Activated T-helper 1 cell treated with anti-CD3 and anti-CD28 coated beads, Interleukin-12 subunit alpha, Interleukin-12 subunit beta, Interleukin-2, Interleukin-4 antibody, amounts not matched to agents 30 ng/mL and 10 ng/mL and 1 ng/mL, durations not matched to agents 14 hours and 24 hours and 36 hours (primary cell): Measurements from ENCODE around the gene TNRC6A. TPM values are rescaled to one million over a fixed set of nuclear protein-coding genes. Genes with fewer than 3 reads are reported as not detected.
"Not testable (repeated sequence)": the region's sequence is repeated elsewhere in the genome, so short reads cannot be mapped to it uniquely, and the experiment has no call there.

Experiments used
- DNase-seq: peaks from one replicate; pipeline ENCODE4 v3.0.0; 2021; ENCODE audit warnings: low spot score
- H3K27ac Mint-ChIP-seq: one replicate; pipeline ENCODE4 v1.8.0; 2021; ENCODE audit warnings: mild to moderate bottlenecking, mixed read lengths
- H3K27me3 Mint-ChIP-seq: one replicate; pipeline ENCODE4 v1.8.0; 2022; ENCODE audit warnings: mild to moderate bottlenecking, moderate library complexity, mixed read lengths; ENCODE audit not compliant: insufficient read depth
- H3K36me3 Mint-ChIP-seq: one replicate; pipeline ENCODE4 v1.8.0; 2021; ENCODE audit warnings: low read depth, mixed read lengths
- H3K4me1 Mint-ChIP-seq: one replicate; pipeline ENCODE4 v1.8.0; 2021; ENCODE audit warnings: low read depth, mixed read lengths
- H3K4me3 Mint-ChIP-seq: one replicate; pipeline ENCODE4 v1.8.0; 2021; ENCODE audit warnings: mild to moderate bottlenecking, moderate library complexity, mixed read lengths
- H3K9me3 Mint-ChIP-seq: one replicate; pipeline ENCODE4 v1.8.0; 2021; ENCODE audit warnings: mixed read lengths
- intact Hi-C: fragments of 100-400 bp; cut with micrococcal nuclease; formaldehyde crosslinking; loops from one replicate; pipeline ENCODE4 v1.15.1; 2024
- total RNA-seq: library from RNA; stranded (reverse); gene quantifications from 2 replicates; pipeline ENCODE4 v1.2.3, GENCODE V29; 2022

Gene TNRC6A
- total RNA-seq, 1 donor from 2014 or later: 60.9 TPM

DNA sequence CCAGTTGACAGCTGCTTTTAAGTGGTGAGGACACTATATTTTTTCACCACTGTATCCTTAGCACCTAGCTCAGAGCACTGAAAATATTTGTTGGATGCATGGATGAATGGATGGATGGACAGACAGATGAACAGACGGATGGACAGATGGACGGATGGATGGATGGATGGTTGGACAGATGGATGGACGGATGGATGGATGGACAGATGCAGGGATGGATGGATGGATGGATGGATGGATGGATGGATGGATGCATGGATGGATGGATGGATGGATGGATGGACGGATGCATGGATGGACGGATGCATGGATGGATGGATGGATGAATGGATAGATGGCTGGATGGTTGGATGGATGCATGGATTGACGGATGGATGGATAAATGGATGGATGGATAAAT, 103.9 kb downstream of the TNRC6A start:
- Mint-ChIP-seq H3K4me1 (no peaks in the 10 kb centered on the region), H3K9me3 (no peaks in the 10 kb centered on the region), H3K27me3 (no peaks in the 10 kb centered on the region), H3K36me3 (no peaks in the 10 kb centered on the region), H3K4me3 (no peak overlapping the region), H3K27ac (no peak overlapping the region)
- intact Hi-C loops: loop anchor here (10.0 kb wide), 1 partner anchor 391 kb away; no protein-coding TSS in a partner anchor
- no peak for DNase-seq

- intact Hi-C loops: loop anchor here (10.0 kb wide), 1 partner anchor 390 kb away; no protein-coding TSS in a partner anchor
- H3K4me3 Mint-ChIP-seq: no peak overlapping the region
- DNase-seq: no peak
- no peaks in the 10 kb centered on the region for H3K36me3 Mint-ChIP-seq
- peaks cover 2% of the 10 kb centered on the region for H3K27me3 Mint-ChIP-seq
- H3K9me3 Mint-ChIP-seq: no peaks in the 10 kb centered on the region
- H3K4me1 Mint-ChIP-seq: no peaks in the 10 kb centered on the region
- H3K27ac Mint-ChIP-seq: no peak overlapping the region
These were observed 105.2 kb downstream of the TNRC6A start for GRCh38 chr16:24834459-24835335.

DNA sequence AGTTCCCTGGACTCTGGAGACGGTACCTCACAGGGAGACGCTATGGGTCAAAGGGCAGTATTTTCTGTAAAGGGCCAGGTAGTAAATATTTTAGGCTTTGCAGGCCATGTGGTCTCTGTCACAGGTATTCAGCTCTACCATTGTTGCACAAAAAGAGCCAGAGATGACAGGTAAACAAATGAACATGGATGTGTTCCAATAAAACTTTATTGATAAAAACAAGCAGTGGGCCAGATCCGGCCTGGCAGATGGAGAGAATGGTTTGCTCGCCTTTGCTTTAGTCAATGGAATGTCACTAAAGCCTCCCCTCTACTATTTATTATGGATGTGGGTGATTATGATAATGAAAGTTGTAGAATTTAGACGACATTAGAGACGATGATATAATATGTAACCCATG, 107.4 kb downstream of the TNRC6A start:
- peaks cover 4% of the 10 kb centered on the region for H3K27me3 Mint-ChIP-seq
- H3K4me3 Mint-ChIP-seq: no peak overlapping the region
- H3K4me1 Mint-ChIP-seq: no peaks in the 10 kb centered on the region

DNA sequence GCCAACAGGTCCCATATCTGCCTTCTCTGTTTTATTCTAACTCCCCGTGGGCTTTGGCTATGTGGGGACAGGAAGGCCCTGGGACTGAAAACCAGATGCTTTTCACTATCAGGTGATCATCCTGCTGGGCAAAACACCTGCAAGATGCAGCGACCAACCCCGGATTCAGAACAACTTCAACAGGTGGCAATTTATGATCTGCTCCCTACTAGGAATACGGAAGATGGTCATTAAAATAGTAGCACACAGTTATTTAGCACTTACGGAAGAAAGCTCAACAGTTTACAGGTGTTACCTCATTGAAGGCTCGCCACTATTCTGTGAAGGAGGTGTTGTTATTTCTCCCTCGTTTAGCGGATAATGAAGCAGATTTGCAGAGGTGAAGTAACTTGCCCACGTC, 108.5 kb downstream of the TNRC6A start:
- H3K36me3 Mint-ChIP-seq: no peaks in the 10 kb centered on the region
- H3K4me3 Mint-ChIP-seq: no peak overlapping the region
- peaks cover 4% of the 10 kb centered on the region for H3K27me3 Mint-ChIP-seq
- no peak overlapping the region for H3K27ac Mint-ChIP-seq
- H3K9me3 Mint-ChIP-seq: no peaks in the 10 kb centered on the region
- intact Hi-C loops: loop anchor here (10.0 kb wide), 1 partner anchor 387 kb away; no protein-coding TSS in a partner anchor
- no peaks in the 10 kb centered on the region for H3K4me1 Mint-ChIP-seq
- no peak for DNase-seq

More for the DNA sequence above, 107.4 kb downstream of the TNRC6A start:
- DNase-seq: no peak
- Mint-ChIP-seq H3K36me3 (no peaks in the 10 kb centered on the region), H3K27ac (no peak overlapping the region), H3K9me3 (no peaks in the 10 kb centered on the region)
- intact Hi-C loops: loop anchor here (10.0 kb wide), 1 partner anchor 388 kb away; no protein-coding TSS in a partner anchor

DNA sequence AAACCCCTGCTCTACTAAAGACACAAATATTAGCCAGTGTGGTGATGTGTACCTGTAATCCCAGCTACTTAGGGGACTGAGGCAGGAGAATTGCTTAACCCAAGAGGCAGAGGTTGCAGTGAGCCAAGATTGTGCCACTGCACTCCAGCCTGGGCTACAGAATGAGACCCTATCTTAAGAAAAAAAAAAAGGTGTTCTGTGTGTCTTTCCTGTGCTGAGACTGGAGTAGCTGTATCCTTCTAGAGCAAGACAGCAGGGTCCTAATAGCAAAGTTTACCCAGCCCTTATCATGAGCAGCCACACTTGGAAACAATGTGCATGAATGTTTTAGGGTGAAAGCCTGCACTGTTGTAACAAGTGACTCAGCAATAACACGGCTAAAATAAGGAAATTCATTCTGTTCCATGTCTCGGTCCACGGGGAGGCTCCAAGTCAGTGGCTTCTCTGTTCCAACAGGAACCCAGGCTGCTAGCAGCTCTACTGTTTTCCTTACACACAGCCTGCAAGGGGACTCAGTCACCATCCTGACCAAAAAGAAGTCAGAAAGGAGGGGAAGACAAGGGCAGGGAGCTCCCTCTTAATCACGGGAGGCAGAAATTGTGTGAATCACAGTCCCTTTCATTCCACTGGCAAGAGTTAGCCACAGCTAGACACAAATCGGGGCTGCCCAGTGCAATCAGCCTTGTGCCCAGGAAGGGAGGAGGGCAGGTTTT, 109.3 kb downstream of the TNRC6A start:
- no peak overlapping the region for H3K27ac Mint-ChIP-seq
- no peak overlapping the region for H3K4me3 Mint-ChIP-seq
- DNase-seq: no peak
- H3K27me3 Mint-ChIP-seq: peaks cover 4% of the 10 kb centered on the region
- no peaks in the 10 kb centered on the region for H3K9me3 Mint-ChIP-seq
- intact Hi-C loops: loop anchor here (10.0 kb wide), 1 partner anchor 386 kb away; no protein-coding TSS in a partner anchor
- H3K36me3 Mint-ChIP-seq: no peaks in the 10 kb centered on the region
- no peaks in the 10 kb centered on the region for H3K4me1 Mint-ChIP-seq

DNA sequence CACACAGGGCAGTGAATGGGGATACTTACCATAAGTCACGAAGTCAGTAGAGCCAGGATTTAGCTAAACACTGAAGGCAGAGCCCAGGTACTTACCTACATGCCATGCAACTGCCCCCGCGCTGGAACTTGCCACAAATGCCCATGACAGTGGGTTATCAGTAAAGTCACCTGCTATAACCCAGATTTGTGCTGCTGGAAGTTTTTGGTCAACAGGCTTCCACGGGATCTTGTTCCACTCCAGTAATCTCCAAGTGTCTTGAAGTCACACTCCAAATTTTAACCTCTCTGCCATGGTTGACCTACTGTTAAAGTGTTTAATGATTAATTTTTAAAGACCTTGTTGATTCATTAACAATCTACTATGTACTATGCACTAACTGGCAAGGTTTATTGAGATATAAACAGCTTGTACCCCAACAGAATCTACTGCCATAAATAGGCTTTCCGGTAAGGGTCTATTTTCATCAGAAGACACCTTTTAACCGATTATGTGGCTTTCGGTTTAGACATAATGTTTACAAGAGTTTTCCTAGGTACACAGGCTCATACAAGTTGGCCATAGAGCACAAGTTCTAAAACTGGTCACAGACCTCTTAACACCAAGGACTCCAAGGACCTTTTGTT, 110.0 kb downstream of the TNRC6A start:
- H3K36me3 Mint-ChIP-seq: no peaks in the 10 kb centered on the region
- H3K9me3 Mint-ChIP-seq: no peaks in the 10 kb centered on the region
- DNase-seq: no peak
- intact Hi-C loops: loop anchor here (10.0 kb wide), 1 partner anchor 385 kb away; no protein-coding TSS in a partner anchor
- no peak overlapping the region for H3K4me3 Mint-ChIP-seq
- H3K27me3 Mint-ChIP-seq: peaks cover 4% of the 10 kb centered on the region
- H3K4me1 Mint-ChIP-seq: no peaks in the 10 kb centered on the region
- H3K27ac Mint-ChIP-seq: no peak overlapping the region

DNA sequence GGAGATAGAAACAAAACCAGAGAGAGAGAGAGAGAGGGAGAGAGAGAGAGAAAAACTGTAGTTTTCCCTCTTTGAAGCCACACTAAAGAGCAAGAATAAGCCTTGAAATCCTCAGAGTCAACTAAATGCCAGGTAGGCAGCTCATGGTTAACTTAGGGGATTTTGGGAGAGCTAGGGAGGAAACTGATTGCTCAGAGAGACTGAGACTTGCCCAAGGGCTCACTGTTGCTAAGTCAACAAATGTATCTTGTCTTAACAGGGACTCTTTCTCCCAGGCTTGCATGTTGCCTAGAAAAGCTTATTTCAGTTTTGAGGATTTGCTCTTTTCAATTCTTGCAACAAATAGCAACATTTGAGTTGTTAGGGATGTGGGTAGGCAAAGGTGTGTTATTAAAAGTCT, 111.8 kb downstream of the TNRC6A start:
- H3K9me3 Mint-ChIP-seq: no peaks in the 10 kb centered on the region
- no peaks in the 10 kb centered on the region for H3K36me3 Mint-ChIP-seq
- H3K4me3 Mint-ChIP-seq: no peak overlapping the region
- H3K27me3 Mint-ChIP-seq: peaks cover 4% of the 10 kb centered on the region
- H3K4me1 Mint-ChIP-seq: no peaks in the 10 kb centered on the region
- no peak for DNase-seq
- no peak overlapping the region for H3K27ac Mint-ChIP-seq
- intact Hi-C loops: no loop called here

GRCh38 chr16:24844101-24845030, 114.9 kb downstream of the TNRC6A start:
- H3K4me3 Mint-ChIP-seq: no peak overlapping the region
- H3K9me3 Mint-ChIP-seq: no peaks in the 10 kb centered on the region
- H3K4me1 Mint-ChIP-seq: no peaks in the 10 kb centered on the region
- no peaks in the 10 kb centered on the region for H3K36me3 Mint-ChIP-seq
- no peak overlapping the region for H3K27ac Mint-ChIP-seq
- no peak for DNase-seq
- intact Hi-C loops: no loop called here
- peaks cover 5% of the 10 kb centered on the region for H3K27me3 Mint-ChIP-seq

- H3K4me3 Mint-ChIP-seq, H3K27me3 Mint-ChIP-seq, DNase-seq, H3K4me1 Mint-ChIP-seq, H3K9me3 Mint-ChIP-seq, H3K36me3 Mint-ChIP-seq, H3K27ac Mint-ChIP-seq, intact Hi-C loops: not testable (repeated sequence)
These were observed 115.5 kb downstream of the TNRC6A start for GRCh38 chr16:24845031-24845365.

GRCh38 chr16:24845726-24846547, 116.5 kb downstream of the TNRC6A start, which contains the start of gene SLC5A11:
TSS of gene SLC5A11 (plus strand) at chr16:24845963. CDS start at chr16:24858644, 12,681 bp downstream.
- Mint-ChIP-seq H3K4me3 (no peak within 1 kb of the TSS), H3K27me3 (peaks cover 5% of the 10 kb centered on the region), H3K36me3 (no peaks in the 10 kb centered on the region), H3K9me3 (no peaks in the 10 kb centered on the region), H3K4me1 (no peaks in the 10 kb centered on the region), H3K27ac (no peak within 1 kb of the TSS)
- intact Hi-C loops: no loop called here
- no peak for DNase-seq

DNA sequence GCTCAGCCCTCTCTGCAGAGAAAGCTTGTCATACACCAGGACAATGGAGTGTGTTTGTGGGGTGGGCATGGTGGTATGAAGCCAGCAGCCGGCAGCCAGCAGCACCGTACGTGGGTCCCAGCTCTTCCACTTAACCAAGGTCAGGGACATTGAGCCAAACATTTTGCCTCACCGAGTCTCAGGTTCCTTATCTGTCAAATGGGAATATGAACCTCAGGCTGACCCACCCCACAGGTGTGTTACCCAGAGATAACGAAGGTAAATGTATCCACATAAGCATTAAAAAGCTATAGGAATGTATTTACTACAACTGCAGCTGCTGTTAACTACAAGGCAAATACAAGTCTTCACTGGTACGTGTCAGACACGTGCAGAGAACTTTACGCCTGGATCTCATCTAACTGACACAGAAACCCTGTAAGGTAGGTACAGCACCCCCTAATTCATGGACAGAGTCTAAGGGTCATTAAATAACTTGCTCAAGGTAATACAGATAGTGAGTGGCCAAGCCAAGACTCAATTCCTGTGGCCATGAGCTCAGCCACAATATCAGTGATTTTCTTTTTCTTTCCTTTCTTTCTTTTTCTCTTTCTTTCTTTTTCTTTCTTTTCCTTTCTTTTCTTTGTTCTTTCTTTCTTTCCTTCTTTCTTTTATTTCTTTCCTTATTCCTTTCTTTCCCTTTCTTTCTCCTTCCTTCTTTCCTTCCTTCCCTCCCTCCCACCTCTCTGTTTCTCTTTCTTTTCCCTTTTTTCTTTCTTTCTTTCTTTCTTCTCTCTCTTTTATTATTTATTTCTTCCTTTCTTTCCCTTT, 117.3 kb downstream of the TNRC6A start:
- H3K36me3 Mint-ChIP-seq: no peaks in the 10 kb centered on the region
- H3K9me3 Mint-ChIP-seq: no peaks in the 10 kb centered on the region
- H3K27me3 Mint-ChIP-seq: peaks cover 3% of the 10 kb centered on the region
- H3K27ac Mint-ChIP-seq: no peak overlapping the region
- intact Hi-C loops: no loop called here
- H3K4me1 Mint-ChIP-seq: no peaks in the 10 kb centered on the region
- H3K4me3 Mint-ChIP-seq: no peak overlapping the region
- no peak for DNase-seq
